Measurements from ENCODE around the gene REEP1.
"Not testable (repeated sequence)": the region's sequence is repeated elsewhere in the genome, so short reads cannot be mapped to it uniquely, and the experiment has no call there.

REEP1 gene

DNA sequence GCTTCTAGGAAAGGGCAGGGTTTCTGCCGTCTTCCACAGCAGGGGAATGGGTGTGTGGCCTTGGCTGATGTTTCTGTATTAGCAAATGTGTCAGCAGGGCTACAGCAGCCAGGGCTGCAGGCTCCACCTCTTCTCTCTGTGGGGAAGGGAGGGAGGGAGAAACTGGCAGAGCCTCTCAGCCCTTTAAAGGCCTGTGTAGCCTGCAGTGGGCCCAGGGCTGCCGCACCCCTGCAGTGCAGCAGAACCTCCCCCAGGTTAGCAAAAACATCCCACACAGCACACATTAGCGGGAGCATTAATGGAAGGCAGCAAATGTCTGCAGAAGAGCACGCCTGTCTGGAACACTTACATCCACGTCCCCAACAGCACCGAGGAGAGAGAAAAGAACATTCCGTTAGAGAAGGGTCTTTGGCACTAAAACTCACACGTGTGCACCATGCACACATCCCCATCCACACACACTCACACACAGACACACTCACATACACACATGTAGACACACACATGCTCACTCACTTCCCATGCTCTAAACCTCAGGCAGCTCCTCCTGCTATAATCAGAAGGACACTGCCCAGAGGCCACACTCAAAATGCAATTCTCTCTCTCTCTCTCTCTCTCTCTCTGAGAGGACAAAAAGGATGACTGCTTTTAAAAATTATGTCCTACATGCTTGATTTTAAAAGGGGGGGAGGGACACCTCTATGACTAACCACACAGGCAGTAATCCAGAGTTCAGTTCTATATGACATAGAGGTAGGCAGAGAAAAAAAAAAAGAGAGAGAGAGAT is 114.1 kb downstream of the REEP1 start:
- no peak for DNase-seq

DNA sequence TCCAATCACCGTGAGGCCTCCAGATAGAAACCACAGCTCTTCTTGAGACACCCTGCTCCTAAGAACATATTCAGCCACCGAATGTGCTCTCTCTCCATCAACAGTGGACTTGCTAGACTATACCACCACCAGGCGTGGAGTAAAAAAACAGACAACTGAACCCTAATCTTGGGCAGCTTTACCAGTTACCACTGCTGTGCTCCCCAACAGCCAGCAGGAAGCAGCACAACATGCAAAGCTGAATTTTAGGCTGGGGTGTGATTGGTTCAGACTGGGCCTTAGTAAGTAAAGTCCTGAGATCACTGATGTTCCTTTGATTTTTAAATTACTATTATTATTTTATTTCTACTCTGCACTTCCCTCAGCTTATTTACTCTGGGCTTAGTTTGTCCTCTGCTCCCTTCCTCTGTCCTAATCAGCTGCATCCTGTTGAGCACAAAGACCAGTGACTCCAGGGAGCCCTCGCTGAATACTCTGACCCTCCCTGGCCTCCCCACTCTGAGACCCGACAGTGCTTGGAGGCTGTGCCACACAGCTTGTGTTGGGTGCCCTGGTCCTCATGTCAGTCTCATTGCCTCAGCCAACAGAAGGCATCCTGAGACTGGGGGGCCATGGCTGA is 116.3 kb downstream of the REEP1 start:
- peak; percentile 58 to 62 for DNase-seq

DNA sequence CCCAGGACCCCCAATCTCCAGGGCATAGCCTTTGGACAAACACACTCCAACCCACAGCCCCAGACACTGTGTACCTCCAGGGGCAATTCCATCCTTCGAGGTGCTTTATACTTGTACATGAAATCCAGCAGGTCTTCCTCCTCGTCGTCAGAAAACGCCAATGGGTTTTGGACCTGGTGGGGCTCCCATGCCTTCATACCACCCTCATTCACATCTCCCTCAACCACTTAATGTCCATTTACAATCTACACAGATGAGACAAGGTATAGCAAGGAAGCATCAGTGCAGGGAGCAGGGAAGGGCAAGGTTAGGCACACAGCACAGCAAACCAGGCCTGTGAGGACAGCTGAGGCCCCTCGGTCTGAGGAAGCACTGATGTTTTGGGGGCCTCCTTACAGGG is 117.5 kb downstream of the REEP1 start:
- no peak for DNase-seq

DNA sequence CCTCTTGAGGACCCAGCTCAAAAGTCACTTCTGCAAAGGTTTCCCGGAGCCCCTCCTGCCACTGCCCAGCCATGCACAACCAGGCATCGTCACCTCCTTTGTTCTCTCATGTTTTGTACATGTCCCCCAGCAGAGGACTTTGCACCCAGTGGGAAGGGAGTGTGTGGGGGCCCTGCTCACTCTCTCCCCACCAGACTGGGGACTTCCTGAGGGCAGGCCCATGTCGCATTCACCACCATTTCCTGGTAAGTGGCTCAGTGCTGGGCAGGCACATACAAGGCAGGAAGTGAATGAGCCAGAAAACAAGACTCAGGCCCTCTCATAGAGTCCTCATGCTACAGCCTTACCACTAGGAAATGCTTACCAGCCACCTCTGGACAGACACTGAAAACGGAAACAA is 119.3 kb downstream of the REEP1 start:
- DNase-seq, result no peak

DNA sequence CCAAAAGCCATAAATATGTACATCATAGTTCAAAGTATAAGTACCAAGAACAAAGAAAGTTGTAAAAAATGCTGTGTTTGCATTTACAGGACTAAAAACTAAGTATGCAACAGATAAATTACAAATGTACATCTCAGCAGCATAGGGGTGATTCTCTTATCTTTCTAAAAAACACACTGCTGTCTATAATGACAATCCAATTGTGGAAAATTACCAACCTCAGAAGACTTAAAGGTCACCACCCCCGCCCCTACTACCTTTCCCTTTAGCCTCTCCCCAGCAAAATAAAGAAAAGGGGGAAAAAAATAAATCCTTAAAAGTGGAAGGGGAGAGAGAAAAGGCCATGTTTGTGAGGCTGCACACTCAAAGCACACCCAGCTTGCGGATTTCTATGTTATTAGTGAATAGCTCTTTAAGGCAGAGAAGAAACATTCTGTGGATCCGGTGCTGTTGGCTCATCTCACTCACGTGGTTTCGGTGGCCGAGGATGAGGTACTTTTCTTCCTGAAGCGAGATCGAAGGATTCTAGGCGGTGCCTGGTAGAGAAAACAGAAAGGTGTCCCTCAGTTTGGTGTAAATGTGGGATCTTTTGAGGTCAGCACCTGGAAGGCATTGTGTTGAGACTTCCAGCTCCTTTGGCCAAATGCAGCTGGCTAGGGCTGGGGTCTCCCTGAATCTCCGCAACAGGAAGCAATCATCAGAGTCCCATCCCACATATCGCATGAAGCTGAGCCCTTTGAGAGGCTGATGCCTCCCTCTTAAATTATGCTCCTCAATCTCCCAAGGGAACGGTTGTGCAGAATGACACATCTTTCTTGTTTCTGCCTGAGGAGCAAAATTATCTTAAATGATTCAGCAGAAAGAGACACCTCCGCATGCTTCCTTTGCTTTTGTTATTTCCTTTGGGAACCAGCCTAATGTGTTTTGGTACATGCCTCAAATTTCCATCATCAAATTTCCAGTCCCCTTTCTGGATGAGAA is 120.6 kb downstream of the REEP1 start:
- DNase-seq, result no peak

DNA sequence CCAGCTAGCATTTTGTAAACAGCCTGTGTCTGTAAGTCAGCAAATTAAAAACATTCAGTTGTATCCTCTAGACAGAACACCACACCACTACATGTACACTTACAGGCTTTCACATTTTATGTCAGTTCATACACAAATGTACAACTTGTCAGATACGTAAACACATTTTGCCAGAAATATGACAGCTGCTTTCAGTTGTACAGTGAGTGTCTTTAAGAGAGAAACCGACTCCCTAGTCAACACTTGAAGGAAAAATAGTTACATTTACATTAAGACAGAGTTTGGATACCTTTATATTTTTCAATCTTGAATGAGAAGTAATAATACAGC is 123.0 kb downstream of the REEP1 start:
- no peak for DNase-seq

DNA sequence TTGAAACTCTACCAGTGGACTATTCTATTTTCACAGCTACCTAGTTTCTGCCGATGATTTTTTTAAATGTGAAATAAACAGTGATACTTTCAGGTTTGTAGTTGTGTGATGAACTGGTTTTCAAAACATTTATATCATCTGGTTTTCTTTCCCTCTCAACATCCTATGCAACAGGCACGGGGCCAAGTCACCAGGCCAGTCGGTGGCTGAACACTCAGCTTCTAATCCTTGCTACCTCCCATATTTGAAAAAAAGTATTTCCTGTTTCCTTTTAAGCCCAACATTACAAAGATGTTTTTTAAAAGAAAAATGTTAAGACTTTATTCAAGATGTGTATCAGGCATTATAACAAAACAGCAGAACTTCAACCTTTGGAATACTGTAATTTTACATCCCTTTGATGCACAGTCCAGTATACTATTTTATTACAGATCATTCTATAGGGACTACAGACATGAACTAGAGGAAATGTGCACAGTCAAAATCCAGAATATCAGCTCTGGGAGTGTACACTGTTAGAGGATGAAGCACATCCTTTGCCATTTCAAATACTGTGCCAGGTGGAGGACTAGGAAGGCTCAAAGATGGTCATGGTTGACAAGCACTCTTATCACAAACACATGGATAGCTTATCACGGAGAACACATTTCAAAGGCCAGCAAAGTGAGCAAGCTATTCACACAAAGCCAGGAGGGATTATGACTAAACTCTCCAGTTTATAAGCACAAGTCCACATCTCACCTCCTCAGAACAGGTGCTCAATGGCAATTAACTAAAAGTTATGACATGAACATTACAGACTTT is 123.5 kb downstream of the REEP1 start:
- no peak for DNase-seq

DNA sequence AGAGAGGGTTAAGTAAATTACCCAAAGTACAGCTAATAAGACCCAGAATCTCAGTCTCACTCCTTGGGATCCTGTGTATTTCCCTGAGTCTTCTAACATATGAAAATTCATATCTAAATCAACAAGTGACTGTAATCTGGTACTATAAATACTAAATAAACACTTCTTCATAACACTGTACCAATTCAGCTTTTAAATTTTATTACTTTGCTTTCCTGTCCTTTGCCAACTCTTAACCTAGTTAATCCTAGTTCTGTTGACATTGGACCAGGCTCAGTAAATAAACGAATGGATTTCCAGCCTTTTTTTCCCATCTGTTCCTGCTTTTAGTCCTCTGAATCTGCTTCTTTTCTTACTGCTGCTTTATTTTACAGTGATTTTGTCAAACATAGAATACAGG is 124.4 kb downstream of the REEP1 start:
- DNase-seq, result no peak

DNA sequence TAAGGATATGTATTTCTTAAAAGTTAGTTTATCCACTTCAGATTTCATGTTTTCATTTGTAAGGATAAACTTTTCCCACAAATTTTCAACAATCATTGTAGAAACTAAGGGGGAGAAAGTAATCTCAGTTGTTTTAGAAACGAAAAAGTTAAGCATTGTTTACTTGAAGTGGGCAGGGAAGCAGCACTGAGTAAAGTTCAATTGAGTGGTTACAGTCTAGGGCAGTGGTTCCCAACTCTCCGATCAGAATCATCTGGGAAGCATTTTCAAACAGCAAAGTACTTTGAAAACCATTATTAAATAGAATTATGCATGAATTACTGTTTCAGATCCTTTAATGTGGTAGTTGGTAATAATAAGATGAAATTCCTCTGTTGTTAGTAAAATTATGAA is 125.6 kb downstream of the REEP1 start:
- DNase-seq, result no peak

DNA sequence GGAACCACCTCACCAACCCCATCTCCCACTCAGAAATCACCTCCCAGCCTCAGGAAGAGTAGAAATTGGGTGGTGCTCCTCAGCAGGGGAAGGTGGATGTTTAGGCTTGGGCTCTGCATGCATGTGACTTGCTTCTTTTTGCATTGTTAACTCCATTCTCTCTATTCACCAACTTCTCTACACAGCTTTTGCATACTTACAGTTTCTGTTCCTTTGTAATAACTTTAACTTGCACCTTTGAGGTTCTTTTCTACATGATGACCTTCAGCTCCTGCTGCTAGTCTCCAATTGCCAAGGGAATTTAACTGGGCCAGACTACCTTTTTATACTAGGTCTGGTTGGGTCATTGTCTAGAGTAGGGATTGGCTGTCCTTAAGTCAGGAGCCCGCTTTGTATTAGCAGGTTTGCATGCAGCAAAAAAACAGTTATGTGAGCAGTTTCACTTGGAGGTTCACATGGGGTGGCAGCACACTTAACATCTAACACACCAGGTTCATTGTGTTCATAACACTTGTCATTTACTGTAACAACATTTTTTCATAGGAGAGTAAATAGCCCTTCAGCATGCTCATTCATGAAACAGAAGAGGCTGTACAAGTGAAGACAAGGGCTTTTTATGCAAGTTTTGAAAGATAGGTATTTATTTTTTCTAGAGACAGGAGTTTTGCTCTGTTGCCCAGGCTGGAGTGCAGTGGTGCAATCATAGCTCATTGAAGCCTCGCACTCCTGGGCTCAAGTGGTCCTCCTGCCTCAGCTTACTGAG is 126.2 kb downstream of the REEP1 start:
- DNase-seq, result no peak

DNA sequence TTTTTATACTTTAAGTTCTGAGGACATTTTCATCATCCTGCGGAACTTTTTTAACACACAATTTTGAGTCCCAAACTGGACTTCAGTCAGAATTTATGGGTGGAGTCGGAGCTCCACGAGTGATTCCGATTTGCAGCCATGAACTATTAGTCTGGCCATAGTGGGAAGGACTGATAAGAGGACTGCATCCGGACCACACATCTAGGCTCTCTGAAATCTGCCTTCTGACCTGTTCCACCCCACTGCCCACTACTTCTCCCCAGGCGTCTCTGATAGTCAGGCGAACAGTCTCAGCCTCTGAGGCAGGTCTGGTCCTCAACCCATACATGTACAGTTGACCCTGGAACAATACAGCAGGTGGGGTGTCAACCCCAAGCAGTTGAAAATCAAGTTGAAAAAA is 133.0 kb downstream of the REEP1 start:
- DNase-seq, result no peak

DNA sequence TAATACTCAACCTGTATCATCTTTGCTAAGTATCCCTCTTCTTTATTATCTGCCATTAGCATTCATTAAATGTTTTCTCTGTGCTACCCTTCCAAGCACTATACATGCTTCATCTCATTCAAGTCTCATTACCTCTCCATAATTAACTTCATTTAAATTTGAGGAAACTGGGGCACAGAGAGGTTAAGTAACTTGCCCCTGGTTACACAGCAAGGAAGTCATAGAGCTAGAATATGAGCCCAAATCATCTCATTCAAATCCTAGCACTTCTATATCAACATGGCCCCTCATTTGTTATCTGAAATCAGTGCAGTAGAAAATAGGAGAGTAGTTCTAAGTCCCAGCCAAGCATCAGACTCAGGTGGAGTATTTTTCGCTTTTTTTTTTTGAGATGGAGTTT is 133.8 kb downstream of the REEP1 start:
- no peak for DNase-seq

DNA sequence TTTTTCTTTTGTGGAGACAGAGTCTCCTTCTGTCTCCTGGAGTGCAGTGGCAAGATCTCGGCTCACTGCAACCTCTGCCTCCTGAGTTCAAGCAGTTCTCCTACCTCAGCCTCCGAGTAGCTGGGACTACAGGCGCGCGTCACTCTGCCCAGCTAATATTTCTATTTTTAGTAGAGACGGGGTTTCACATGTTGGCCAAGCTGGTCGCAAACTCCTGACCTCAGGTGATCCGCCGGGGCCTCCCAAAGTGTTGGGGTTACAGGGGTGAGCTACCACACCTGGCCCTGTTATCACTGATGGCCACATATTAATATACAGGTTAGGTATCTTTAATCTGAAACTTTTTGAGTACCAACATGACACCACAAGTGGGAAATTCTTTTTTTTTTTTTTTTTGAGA is 134.7 kb downstream of the REEP1 start:
- DNase-seq, result no peak

DNA sequence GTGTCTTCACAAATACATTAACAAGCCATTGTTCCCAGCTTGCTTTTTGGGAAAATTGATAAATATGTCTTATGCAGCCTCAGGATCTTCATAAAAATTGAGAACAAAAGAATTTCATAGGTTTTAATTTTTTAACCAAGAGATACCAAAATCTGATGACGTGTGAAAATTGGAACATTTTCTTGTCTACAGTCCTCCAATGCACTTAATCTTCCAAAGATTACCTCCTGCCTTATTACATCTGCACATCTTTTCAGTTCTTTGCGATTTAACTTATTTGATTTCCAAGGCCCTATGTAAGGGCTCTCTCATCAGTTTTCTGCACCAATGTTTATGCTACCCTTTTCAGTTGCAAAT is 135.1 kb downstream of the REEP1 start:
- no peak for DNase-seq

DNA sequence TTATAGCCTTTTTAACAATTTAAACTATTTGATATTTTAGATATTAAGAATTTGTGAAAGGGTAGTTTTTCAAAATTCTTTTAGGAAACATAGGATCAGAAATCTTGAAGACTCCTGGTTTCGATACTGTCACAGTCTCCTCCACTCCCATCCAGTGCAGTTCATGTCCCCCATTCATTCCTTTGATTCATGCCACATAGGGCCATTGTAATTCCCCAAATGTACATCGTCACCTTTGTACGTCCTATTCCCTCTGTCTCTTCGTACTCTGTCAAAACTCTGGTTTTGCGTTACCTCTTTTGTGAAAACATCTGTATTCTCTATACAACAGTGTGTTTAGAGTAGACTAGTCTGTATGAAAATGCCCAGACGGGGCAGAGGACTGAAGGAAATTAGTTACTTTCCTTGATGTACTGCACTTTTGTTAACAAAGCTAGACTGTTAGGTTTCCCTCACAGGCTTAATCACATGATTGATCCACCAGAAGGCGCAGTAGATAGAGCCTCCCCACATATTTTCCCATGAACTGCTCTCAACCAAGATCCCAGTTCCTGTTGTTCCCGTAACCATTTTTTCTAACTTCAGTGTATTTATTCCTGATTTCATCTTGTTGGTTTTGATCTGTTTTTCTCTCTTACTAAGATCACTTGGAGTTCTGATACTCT is 135.6 kb downstream of the REEP1 start:
- DNase-seq, result no peak

DNA sequence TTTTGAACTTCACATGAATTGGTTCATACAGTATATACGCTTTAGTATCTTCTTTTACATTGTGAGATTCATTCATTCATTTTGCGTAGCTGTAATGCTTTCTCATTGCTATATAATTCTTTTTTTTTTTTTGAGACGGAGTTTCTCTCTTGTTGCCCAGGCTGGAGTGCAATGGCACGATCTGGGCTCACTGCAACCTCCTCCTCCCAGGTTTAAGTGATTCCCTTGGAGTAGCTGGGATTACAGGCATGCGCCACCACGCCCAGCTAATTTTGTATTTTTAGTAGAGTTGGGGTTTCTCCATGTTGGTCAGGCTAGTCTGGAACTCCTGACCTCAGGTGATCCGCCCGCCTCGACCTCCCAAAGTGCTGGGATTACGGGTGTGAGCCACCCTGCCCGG is 136.9 kb downstream of the REEP1 start:
- DNase-seq, result not testable (repeated sequence)

DNA sequence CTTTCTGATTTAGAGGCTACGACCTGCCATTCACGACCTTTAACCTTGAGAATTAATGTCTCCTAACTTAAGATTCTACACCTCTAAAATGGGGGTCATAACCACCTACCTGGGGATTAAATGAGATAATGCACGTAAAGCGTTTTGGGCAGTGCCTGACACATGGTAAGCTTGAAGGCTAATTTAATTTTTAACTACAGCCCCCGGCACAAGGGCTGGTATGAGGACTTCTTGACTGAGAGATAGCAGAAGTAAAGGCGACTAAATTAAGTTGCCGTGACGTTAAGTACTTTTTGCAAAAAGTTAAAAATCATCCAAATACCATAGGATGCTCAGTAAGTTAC is 137.6 kb downstream of the REEP1 start:
- no peak for DNase-seq

DNA sequence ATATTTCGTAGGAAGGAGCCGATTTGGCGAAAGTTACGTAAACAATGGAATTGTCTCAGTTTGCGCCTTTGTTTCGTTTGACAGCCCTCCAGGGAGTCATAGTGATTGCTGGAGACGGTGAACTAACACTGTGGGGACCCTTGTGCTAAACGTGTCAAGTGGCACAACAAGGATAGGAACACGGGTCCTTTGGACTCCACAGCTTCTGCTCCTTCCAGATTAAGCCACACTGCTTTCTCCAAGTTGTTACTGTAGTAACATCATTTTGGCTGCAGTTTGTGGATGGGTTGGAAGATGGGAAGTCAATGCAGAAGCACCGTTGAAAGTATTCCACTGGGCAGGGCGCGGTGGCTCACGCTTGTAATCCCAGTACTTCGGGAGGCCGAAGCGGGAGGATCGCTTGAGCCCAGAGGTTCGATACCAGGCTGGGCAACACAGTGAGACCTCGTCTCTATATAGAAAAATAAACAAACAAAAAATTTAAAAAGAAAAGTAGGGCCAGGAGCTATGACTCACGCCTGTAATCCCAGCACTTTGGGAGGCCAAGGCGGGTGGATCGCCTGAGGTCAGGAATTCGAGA is 141.5 kb downstream of the REEP1 start:
- DNase-seq, result no peak

DNA sequence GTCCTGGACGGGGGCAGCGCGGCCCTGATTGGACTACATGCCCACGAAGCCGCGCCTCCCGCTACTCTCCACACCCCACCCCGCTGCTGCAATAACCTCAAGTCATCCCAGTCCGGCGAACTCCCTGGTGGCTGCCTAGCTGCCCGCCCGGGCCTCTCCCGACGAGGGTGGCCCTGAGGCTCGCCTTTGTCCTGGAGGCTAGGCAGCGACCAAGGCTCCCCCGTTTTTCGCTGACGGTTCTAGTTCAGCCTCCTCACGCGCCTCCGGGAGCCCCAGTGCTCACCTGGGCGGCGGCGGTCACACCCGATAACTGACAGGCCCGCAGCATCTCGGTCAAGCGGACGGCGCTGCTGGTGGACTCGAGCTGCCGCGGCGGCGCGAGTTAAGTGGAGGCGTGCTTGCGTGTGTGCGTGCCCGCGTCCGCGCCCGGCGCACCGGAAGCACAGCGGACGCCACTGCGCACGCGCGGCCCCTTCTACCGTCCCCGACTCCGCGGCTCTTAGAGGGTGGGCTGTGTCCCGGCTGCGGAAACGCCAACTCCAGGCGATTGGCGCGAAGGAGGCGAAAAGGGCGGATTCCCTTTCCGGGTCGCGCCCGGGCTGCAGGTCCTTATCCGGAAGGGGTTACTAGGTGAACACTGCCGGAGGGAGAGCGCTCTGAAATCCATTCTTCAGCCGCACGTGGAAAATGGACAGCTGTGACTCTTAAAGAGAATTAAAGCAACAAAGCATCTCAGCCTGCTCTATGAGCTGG is 142.2 kb downstream of the REEP1 start, which contains the start of gene IMMT:
TSS of gene IMMT (minus strand) at position 408 of the 753 bp plus-strand sequence. CDS start at position 328, 80 bp downstream.
- DNase-seq, result peak; percentile 85 to 92

DNA sequence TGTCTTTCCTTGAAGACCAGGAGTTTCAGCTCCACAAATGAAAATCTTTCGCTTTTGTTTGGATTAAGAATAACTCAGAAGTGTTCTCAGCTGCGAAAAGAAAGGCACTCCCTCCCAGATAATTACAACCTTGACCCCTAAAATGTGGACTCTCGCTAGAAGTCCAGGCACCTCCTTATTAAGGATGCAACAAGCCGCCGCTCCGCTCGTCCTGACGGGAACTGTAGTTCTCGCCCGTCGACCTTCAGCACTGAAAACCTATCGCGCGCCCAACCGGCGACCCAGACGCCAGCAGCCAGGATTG is 142.7 kb downstream of the REEP1 start:
- peak in 1 of 2 donors; percentile 91 for DNase-seq
